ENCODE data around the gene KRT79. TPM values are rescaled to one million over a fixed set of nuclear protein-coding genes. Genes with fewer than 3 reads are reported as not detected.

KRT79 gene
- total RNA-seq, 1 experiment from 2014 or later: 0.33 TPM

GRCh38 chr12:52819731-52820510, 14.2 kb downstream of the KRT79 start:
- DNase-seq (ENCODE audit: low spot score): no peak

- DNase-seq (ENCODE audit: low spot score): no peak
These were observed 15.2 kb downstream of the KRT79 start for GRCh38 chr12:52818887-52819420.

- DNase-seq (ENCODE audit: low spot score): no peak
These were observed 15.7 kb downstream of the KRT79 start for GRCh38 chr12:52818388-52818787.

GRCh38 chr12:52817699-52818238, 16.3 kb downstream of the KRT79 start:
- DNase-seq (ENCODE audit: low spot score): no peak

GRCh38 chr12:52817003-52817698, 17.0 kb downstream of the KRT79 start:
- DNase-seq (ENCODE audit: low spot score): no peak

- no peak for DNase-seq (ENCODE audit: low spot score)
These were observed 18.2 kb downstream of the KRT79 start for GRCh38 chr12:52815676-52816588.

- no peak for DNase-seq (ENCODE audit: low spot score)
These were observed 18.9 kb downstream of the KRT79 start for GRCh38 chr12:52815161-52815560.

- DNase-seq (ENCODE audit: low spot score): no peak
These were observed 19.4 kb downstream of the KRT79 start for GRCh38 chr12:52814710-52815155.

- no peak for DNase-seq (ENCODE audit: low spot score)
These were observed 20.0 kb downstream of the KRT79 start, which contains the start of gene KRT4 for GRCh38 chr12:52813885-52814709. Gene KRT4, minus strand, starts transcription at chr12:52814116. Its CDS starts 58 bp downstream, at chr12:52814058.

- no peak for DNase-seq (ENCODE audit: low spot score)
These were observed 20.8 kb downstream of the KRT79 start for GRCh38 chr12:52813203-52813819.

GRCh38 chr12:52812749-52813148, 21.4 kb downstream of the KRT79 start:
- no peak for DNase-seq (ENCODE audit: low spot score)

- no peak for DNase-seq (ENCODE audit: low spot score)
These were observed 22.1 kb downstream of the KRT79 start for GRCh38 chr12:52812073-52812400.

GRCh38 chr12:52811191-52812072, 22.7 kb downstream of the KRT79 start:
- no peak for DNase-seq (ENCODE audit: low spot score)

GRCh38 chr12:52810554-52810953, 23.6 kb downstream of the KRT79 start:
- DNase-seq (ENCODE audit: low spot score): no peak

GRCh38 chr12:52809166-52809565, 24.9 kb downstream of the KRT79 start:
- DNase-seq (ENCODE audit: low spot score): no peak

- no peak for DNase-seq (ENCODE audit: low spot score)
These were observed 25.4 kb downstream of the KRT79 start for GRCh38 chr12:52808573-52809160.

- no peak for DNase-seq (ENCODE audit: low spot score)
These were observed 26.3 kb downstream of the KRT79 start for GRCh38 chr12:52807544-52808470.
